ENCODE results near the gene ZNF165.
"Not testable (repeated sequence)": the region's sequence is repeated elsewhere in the genome, so short reads cannot be mapped to it uniquely, and the experiment has no call there.

Gene ZNF165

DNA sequence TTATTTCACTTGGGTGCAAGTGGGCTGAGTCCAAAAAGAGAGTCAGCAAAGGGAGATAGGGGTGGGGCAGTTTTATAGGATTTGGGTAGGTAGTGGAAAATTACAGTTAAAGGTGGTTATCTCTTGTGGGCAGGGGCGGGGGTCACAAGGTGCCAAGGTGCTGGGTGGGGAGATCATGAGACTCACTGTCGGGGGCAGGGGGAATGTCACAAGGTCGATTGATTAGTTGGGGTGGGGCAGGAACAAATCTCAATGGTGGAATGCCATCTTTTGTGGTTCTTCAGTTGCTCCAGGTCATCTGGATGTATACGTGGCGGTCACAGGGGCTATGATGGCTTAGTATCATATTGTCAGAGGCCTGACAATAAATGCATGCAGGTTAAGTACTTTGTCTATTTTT lies 41.9 kb downstream of the ZNF165 start:
- DNase-seq, result not testable (repeated sequence)

DNA sequence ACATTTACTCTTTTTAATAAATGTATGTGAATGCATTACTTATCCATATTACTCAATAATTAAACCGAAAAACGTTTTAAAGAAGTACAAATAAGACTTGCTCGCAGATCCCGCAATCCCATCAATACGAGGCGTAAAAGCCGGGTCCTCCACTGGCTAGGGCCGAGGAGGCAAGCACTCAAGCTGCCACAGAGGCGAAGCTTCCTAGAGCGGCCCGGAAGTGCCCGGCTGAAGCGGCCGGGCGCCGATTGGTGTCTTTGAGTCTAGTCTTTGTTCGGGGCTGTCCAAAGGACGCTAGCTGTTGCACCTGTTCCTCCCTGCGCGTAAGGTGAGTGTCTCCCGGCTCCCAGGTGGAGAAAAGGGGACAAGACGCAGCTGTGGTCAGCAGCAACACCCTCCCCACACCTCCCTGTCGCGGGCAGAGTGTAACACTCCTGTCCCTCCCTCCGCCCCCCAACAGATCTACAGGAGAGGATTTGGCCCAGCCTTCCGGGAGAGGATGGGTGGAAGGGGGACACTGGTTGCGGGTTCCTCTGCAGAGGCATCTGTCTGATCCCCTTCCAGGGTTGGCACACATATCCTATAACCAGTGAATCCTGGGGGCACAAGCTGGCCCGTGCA lies 44.1 kb downstream of the ZNF165 start, which contains the start of gene ZSCAN16:
ZSCAN16 (plus strand) TSS at position 260 of the 621 bp plus-strand sequence. CDS start 835 bp downstream, outside the sequence.
- DNase-seq, result peak; percentile 68

DNA sequence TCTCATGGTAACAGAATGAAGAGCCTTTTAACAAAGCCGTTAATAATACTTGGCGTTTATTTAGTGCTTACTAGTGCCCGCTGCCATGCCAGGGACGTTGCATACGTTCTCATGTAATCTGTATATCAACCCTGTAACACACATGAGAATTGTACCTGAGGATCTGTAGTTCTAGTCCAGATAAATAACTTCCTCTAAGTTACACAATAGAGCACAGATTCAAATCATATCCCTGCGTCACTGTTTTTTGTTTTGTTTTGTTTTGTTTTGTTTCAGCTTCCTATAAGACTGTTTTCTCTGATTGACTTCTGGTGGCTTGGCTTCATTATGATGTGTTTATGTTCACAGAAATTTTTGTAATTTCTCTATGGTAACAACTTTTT lies 44.6 kb downstream of the ZNF165 start:
- DNase-seq, result no peak

DNA sequence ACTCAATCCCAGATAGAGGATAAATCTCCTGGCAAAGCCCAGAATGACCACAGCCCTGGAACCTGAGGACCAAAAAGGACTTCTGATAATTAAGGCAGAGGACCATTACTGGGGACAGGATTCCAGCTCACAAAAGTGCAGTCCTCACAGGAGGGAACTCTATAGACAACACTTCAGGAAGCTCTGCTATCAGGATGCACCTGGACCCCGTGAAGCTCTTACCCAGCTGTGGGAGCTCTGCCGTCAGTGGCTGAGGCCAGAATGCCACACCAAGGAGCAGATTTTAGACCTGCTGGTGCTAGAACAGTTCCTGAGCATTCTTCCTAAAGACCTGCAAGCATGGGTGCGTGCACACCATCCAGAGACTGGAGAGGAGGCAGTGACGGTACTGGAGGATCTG lies 45.0 kb downstream of the ZNF165 start:
- DNase-seq, result no peak

DNA sequence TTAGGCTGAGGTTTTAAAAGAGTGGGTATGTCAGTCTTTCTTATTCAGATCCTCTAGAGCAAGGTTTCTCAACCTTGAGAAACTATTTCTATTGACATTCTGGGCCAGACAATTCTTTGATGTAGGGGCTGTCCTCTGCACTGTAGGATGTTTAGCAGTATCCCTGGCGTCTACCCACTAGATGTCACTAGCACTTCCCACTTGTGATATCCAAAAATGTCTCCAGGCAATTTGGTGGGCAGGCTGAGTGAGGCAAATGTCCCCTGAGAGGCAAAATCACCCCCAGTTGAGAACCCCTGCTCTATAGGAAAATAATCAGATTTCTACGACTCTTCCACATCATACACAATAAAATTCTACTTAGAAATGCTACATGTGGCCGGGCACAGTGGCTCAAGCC lies 53.6 kb downstream of the ZNF165 start:
- no peak for DNase-seq

DNA sequence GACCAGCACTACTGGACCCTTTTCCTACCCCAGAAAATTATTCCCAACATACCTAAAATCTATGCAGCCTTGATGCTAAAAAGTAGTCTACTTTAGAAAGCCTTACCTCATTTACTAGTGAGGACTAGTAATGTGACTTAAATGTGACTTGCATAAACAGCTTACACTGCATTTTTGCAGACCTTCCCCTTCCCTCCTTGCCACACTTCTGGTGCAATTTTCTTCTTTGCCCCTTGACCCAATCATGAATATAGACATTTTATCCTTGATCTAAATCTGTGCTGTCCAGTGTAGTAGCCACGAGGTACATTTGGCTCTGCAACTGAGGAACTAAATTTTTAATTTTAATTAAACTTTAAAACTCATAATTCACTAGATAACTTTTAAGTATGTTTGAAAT lies 54.3 kb downstream of the ZNF165 start:
- no peak for DNase-seq

DNA sequence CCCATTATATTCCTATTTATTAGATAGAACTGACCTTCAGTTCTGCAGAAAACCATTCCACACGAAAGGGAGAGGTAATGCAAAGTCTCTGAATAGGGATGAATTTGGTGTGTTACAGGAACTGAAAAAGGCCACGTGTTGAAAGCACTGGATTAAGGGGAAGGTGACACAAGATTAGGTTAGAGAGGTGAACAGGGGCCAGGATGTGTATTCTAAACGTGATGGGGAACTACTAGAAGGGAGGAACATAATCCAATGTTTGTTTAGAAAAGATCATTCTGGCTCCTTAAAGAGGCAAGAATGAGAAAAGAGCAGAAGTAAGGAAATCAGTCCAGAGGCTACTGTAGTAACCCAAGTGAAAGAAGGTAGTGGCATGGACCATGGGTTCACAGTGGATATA lies 55.0 kb downstream of the ZNF165 start:
- DNase-seq, result no peak

DNA sequence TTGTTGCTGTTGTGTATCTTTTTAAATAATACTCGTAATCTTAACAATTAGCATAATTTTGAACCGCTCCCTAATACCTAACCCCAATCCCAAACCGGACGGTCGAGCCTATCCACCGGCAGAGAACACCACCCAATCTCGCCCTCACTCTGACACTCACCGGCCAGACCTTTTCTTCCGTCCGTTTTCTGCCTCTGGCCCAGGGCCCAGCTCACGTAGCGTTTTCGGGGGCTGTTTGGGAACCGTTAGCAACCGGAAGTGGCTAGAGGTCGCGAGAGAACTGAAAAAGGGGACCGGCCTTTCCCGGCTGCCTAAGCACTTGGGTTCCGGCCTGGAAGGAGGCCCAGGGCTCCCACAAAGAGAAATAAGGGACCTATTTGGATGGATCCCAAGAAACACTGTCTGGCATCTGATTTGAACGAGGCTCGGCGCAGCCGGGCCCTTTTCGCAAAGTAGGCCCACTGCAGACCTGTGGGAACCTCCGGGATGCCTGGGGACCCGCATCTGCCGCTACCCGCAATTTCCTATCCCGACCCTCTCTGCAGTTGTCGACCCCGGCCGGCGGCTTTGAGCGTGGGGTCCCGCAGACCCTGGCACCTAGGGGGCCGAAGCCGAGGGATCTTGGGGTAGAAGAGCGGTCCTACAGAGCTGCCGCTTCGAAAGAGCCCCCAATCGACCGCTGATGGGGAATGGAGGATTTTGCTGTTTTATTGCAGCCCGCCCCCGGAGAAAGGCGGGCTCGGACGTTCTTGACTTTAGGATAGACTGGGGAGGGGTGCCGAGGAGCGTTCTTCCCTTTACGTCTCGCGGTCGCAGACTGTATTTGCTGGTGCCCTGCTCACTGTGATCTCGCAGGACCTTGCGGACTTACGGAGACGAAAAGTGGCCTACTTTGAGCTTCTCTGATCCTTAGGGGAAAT lies 56.5 kb downstream of the ZNF165 start:
- DNase-seq, result peak; percentile 80

DNA sequence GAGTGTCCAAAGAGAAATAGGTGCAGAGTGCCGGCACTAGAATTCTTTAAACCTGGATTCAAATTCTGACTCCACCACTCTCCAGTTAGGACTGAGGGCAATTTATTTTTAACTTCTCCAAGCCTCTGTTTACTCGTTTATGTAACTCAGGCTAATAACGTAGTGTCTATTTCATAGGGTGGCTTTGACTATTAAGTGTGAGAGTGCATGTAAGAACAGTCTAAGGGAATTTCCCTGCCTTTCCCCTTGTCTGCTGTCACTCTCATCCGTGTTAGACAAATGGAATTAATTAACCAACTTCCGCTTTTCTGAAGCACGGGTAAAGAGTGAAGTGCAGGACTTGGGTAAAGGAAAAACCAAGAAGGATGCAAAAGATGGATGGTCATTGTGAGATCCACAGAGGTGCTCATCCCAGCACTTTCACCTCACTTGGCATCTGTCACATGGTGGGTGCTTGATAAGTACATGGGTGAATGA lies 57.2 kb downstream of the ZNF165 start:
- DNase-seq, result no peak

Measured in NK-92 treated with Interleukin-12 subunit alpha and Interleukin-12 subunit beta, amount 100 ng/mL, for 24 hours (cell line).